ENCODE results near the gene ZSCAN10.

Gene ZSCAN10

GRCh38 chr16:3101841-3102470 lies 2.9 kb upstream of the ZSCAN10 start:
- peak in 2 of 6 experiments; percentile 18 to 34 for DNase-seq

GRCh38 chr16:3101018-3101840 lies 2.1 kb upstream of the ZSCAN10 start:
- DNase-seq = peak in 4 of 6 experiments; percentile 4 to 67 (median 42)

- DNase-seq = peak; percentile 68 to 90 (median 81)
Measured at GRCh38 chr16:3099732-3100499, 822 bp upstream of the ZSCAN10 start.

- DNase-seq = no peak
Measured at GRCh38 chr16:3099395-3099731, 269 bp upstream of the ZSCAN10 start.

GRCh38 chr16:3097266-3097665 lies 1.8 kb downstream of the ZSCAN10 start:
- no peak for DNase-seq

- DNase-seq = no peak
Measured at GRCh38 chr16:3096362-3096761, 2.7 kb downstream of the ZSCAN10 start.

- peak in 5 of 6 experiments; percentile 24 to 66 (median 53) for DNase-seq
Measured at GRCh38 chr16:3095869-3096268, 3.2 kb downstream of the ZSCAN10 start.

- peak in 4 of 6 experiments; percentile 27 to 71 (median 44) for DNase-seq
Measured at GRCh38 chr16:3094289-3095027, 4.6 kb downstream of the ZSCAN10 start.

GRCh38 chr16:3092501-3092941 lies 6.6 kb downstream of the ZSCAN10 start:
- no peak for DNase-seq

- no peak for DNase-seq
Measured at GRCh38 chr16:3091551-3091950, 7.5 kb downstream of the ZSCAN10 start.

GRCh38 chr16:3089717-3090592 lies 9.1 kb downstream of the ZSCAN10 start:
- DNase-seq = no peak

- DNase-seq = no peak
Measured at GRCh38 chr16:3088925-3089716, 10.0 kb downstream of the ZSCAN10 start.

GRCh38 chr16:3088450-3088849 lies 10.6 kb downstream of the ZSCAN10 start:
- DNase-seq = no peak

- no peak for DNase-seq
Measured at GRCh38 chr16:3087243-3088235, 11.6 kb downstream of the ZSCAN10 start.

GRCh38 chr16:3086596-3087242 lies 12.4 kb downstream of the ZSCAN10 start:
- no peak for DNase-seq

- DNase-seq = no peak
Measured at GRCh38 chr16:3085868-3086595, 13.1 kb downstream of the ZSCAN10 start.

- no peak for DNase-seq
Measured at GRCh38 chr16:3084969-3085670, 14.0 kb downstream of the ZSCAN10 start.

- no peak for DNase-seq
Measured at GRCh38 chr16:3084491-3084890, 14.6 kb downstream of the ZSCAN10 start.

Measured in stimulated activated naive CD4-positive, alpha-beta T cell (primary cell).